Measurements from ENCODE around the gene APBA1. TPM values are rescaled to one million over a fixed set of nuclear protein-coding genes. Genes with fewer than 3 reads are reported as not detected.

The APBA1 gene
- total RNA-seq, 1 experiment from 2014 or later: 0.05 TPM

- Histone ChIP-seq H3K36me3 (ENCODE audit: control insufficient read depth, insufficient read depth, low read length) (no peaks in the 10 kb centered on the region), H3K4me1 (ENCODE audit: control insufficient read depth, insufficient read depth, low read length) (no peaks in the 10 kb centered on the region), H3K9me3 (ENCODE audit: control insufficient read depth, insufficient read depth, low read depth, low read length) (no peaks in the 10 kb centered on the region), H3K4me3 (ENCODE audit: low read depth in 2 of 2, low read length in 2 of 2) (no peak overlapping the region), H3K27ac (ENCODE audit: low read length) (no peak overlapping the region), H3K27me3 (ENCODE audit: control insufficient read depth, insufficient read depth, low read length) (no peaks in the 10 kb centered on the region)
- in situ Hi-C loops (cut with HindIII; ENCODE audit: low pct_unique_long_range_greater_than_20kb, low sequenced_read_pairs): no loop called here
- DNase-seq (ENCODE audit: low read depth, low spot score): no peak
- intact Hi-C loops (cut with micrococcal nuclease; ENCODE audit: unreplicated experiment): no loop called here
- ChIA-PET POLR2A (no interaction called here), CTCF (no interaction called here)
- no peak for ATAC-seq
- BruUV-seq (replicated peaks): no TSS peak
- TF ChIP-seq POLR2AphosphoS5 (IDR thresholded peaks at IDR 0.05; ENCODE audit: low read depth, low read length): no peak
- TF ChIP-seq SIN3A (IDR thresholded peaks at IDR 0.05; ENCODE audit: borderline replicate concordance, insufficient read depth, low read depth, low read length): no peak
- no peak for TF ChIP-seq CTCF (IDR thresholded peaks at IDR 0.05)
- no peak for TF ChIP-seq TCF7L2 (IDR thresholded peaks at IDR 0.05; ENCODE audit: low read depth, low read length)
- TF ChIP-seq REST (IDR thresholded peaks at IDR 0.05; ENCODE audit: insufficient read depth in 1 of 2, low read depth in 2 of 2, low read length in 1 of 2): no peak
Observed at GRCh38 chr9:69535911-69536310, 136.3 kb downstream of the APBA1 start.

- no peak overlapping the region for H3K27ac ChIP-seq (ENCODE audit: low read length)
- POLR2A ChIA-PET: no interaction called here
- in situ Hi-C loops (cut with HindIII; ENCODE audit: low pct_unique_long_range_greater_than_20kb, low sequenced_read_pairs) (no loop called here), intact Hi-C loops (cut with micrococcal nuclease; ENCODE audit: unreplicated experiment) (no loop called here)
- H3K36me3 ChIP-seq (ENCODE audit: control insufficient read depth, insufficient read depth, low read length): no peaks in the 10 kb centered on the region
- no peaks in the 10 kb centered on the region for H3K27me3 ChIP-seq (ENCODE audit: control insufficient read depth, insufficient read depth, low read length)
- no peak overlapping the region for H3K4me3 ChIP-seq (ENCODE audit: low read depth in 2 of 2, low read length in 2 of 2)
- H3K9me3 ChIP-seq (ENCODE audit: control insufficient read depth, insufficient read depth, low read depth, low read length): no peaks in the 10 kb centered on the region
- CTCF ChIA-PET: no interaction called here
- no peaks in the 10 kb centered on the region for H3K4me1 ChIP-seq (ENCODE audit: control insufficient read depth, insufficient read depth, low read length)
- no peak for TF ChIP-seq SIN3A (IDR thresholded peaks at IDR 0.05; ENCODE audit: borderline replicate concordance, insufficient read depth, low read depth, low read length)
- no peak for TF ChIP-seq CTCF (IDR thresholded peaks at IDR 0.05)
- TF ChIP-seq TCF7L2 (IDR thresholded peaks at IDR 0.05; ENCODE audit: low read depth, low read length): no peak
- TF ChIP-seq REST (IDR thresholded peaks at IDR 0.05; ENCODE audit: insufficient read depth in 1 of 2, low read depth in 2 of 2, low read length in 1 of 2): no peak
- no peak for TF ChIP-seq POLR2AphosphoS5 (IDR thresholded peaks at IDR 0.05; ENCODE audit: low read depth, low read length)
- BruUV-seq (replicated peaks): no TSS peak
- no peak for DNase-seq (ENCODE audit: low read depth, low spot score)
- no peak for ATAC-seq
Observed at GRCh38 chr9:69535286-69535832, 136.8 kb downstream of the APBA1 start.
